Retinal pigment epithelial cell (primary cell): ENCODE data around the gene ZNF511.
A peak's percentile ranks its signal among the peaks of the same experiment; 100 is the strongest.

Source experiments
- DNase-seq: peaks from one replicate; pipeline ENCODE4 v3.0.0-alpha.2; 2010; ENCODE audit warnings: low read depth
- H3K4me3 ChIP-seq: 2 replicates; pipeline ENCODE4 v1.5.1; 2011; ENCODE audit warnings: mild to moderate bottlenecking, low read length, control low read depth, moderate library complexity
- TF ChIP-seq, protein P1 (sequence below): conservative IDR thresholded peaks from 2 replicates; pipeline ENCODE4 v1.5.1; 2011; ENCODE audit warnings: low read depth, low read length, control low read depth, inconsistent platforms

The ZNF511 gene

DNA sequence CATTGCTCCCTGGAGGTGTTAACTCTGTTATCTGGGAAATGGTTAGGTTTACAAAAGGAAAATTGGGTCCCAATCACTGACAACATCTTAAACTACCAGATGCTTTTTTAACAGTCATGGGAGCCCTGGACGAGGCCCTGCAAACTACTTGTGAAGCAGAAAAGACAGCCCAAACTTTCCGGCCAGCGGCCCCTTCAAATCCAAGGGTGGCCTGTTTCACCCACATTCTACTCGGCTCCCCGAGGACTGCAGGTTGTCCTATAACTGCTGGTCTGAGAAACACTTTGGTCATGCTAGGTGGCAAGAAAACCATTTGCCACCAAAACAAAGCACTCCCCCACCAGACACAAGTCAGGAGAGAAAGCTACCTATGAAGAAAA, 2.6 kb upstream of the ZNF511 start:
- TF ChIP-seq, protein P1, sequence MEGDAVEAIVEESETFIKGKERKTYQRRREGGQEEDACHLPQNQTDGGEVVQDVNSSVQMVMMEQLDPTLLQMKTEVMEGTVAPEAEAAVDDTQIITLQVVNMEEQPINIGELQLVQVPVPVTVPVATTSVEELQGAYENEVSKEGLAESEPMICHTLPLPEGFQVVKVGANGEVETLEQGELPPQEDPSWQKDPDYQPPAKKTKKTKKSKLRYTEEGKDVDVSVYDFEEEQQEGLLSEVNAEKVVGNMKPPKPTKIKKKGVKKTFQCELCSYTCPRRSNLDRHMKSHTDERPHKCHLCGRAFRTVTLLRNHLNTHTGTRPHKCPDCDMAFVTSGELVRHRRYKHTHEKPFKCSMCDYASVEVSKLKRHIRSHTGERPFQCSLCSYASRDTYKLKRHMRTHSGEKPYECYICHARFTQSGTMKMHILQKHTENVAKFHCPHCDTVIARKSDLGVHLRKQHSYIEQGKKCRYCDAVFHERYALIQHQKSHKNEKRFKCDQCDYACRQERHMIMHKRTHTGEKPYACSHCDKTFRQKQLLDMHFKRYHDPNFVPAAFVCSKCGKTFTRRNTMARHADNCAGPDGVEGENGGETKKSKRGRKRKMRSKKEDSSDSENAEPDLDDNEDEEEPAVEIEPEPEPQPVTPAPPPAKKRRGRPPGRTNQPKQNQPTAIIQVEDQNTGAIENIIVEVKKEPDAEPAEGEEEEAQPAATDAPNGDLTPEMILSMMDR = no peak
- DNase-seq = no peak
- H3K4me3 ChIP-seq = no peak overlapping the region

DNA sequence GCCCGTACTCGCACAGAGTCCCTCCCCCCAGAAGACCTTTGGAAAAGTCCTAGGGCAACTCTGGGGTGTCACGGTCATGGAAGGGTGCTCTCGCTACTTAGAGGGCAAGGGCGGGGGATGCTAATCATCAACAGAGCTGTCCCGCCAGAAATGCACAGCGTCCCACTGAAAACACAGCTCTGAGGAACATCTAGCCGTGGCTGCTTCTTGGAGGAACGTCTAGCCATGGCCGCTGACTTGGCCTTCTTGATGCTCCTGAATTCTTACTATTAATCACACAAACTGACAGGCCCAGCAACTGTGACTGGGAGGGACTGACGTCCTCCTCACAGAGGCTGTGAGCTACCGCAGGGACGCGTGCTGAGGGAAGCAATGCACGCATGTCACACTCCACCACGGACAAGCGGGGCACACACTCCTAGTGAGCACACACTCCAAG, 1.8 kb upstream of the ZNF511 start:
- DNase-seq = no peak
- no peak overlapping the region for H3K4me3 ChIP-seq
- TF ChIP-seq, protein P1 = no peak

DNA sequence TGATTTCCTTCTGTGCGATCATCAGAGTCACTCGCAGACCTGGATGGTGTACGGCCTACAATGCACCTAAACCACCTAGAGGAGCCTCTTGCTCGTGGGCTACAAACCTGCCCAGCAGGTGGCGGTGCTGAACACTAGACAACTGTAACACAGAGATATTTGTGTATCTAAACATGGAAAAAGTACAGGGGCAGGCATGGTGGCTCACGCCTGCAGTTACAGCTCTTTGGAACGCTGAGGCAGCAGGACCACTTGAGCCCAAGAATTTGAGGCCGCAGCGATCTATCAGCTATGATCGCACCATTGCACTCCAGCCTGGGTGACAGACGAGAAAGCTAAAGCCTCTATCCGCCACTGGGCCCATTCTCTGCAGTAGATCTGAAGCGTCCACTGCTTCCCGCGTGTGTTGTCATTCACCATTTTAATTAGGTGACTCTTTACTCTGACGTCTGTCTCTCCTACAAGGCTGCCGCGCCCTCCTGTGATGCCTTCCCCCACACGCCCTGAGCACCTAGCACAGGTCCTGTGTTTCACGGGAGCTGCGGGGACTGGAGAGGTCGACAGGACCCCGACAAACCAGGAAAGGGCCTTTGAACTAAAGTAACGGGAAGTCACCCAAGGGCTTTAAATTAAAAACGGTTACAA, 816 bp upstream of the ZNF511 start:
- no peak for DNase-seq
- TF ChIP-seq, protein P1 = peak; percentile 93

DNA sequence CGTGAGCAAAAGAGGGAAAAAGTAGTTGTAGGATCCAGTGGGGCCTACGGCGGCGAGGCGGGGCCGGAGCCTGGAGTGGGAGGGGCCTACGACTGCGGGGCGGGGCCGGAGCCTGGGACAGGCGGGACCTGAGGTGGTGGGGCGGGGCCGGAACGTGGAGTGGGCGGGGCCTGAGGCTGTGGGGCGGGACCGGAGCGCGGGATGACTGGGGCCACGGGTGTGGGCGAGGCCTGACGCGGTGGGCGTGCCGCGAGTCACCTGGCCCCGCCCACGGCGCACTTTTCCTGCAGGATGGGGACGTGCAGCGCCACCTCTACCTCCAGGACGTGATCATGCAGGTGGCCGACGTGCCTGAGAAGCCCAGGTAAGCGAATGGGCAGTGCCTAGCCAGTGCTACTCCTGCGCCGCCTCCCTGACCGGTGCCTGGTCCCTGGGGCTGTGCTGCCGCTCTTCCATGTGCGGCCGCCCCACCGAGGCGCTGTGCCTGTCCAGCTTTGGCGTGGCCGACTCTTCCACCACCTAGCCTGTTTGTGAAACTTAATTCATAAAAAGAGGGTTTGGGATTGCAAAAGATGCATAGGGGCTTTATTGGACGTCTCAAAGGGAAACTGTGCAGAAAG, 496 bp downstream of the ZNF511 start:
- no peak for DNase-seq
- H3K4me3 ChIP-seq = peak overlapping the region; percentile 73
- TF ChIP-seq, protein P1 = no peak

More for the DNA sequence above, 816 bp upstream of the ZNF511 start:
- peak overlapping the region; percentile 73 for H3K4me3 ChIP-seq

DNA sequence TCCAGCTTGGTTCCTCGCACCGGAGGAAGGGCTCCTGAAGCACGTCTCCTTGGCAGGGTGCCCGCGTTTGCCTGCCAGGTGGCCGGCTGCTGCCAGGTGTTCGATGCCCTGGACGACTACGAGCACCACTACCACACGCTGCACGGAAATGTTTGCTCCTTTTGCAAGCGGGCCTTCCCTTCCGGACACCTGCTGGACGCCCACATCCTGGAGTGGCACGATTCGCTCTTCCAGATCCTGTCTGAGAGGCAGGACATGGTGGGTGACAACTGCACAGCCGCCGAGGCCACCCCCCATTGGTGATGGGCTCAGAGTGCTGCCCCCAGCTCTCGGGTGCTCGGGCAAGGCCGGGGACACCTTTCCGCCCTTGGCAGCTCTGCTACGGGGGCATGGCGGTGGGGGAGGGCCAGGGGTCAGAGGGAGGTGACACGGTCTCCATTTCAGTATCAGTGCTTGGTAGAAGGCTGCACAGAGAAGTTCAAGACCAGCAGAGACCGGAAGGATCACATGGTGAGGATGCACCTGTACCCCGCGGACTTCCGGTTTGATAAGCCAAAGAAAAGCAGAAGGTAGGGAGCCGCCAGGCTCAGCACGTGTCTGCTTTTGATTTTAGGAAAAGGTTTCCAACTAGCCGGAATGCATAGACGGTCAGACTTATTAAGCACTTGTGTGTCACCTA, 1.1 kb downstream of the ZNF511 start:
- no peak for DNase-seq
- TF ChIP-seq, protein P1 = no peak
- H3K4me3 ChIP-seq = no peak overlapping the region

DNA sequence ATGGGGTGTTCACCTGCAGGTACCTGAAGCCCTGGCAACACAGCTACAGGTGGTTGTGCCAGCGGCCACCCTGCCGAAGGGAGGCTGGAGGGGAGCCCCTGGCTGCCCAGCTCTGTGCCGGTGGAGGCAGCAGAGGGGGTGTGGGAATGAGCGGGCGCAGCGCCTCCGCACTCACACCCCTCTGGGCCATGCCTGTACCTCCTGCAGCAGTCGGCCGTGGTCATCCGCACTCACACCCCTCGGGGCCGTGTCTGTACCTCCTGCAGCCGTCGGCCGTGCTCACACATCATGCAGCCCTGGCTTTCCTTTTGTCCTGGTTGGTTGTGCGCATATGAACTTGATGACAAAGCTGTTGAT, 1.7 kb downstream of the ZNF511 start:
- no peak overlapping the region for H3K4me3 ChIP-seq
- no peak for DNase-seq
- TF ChIP-seq, protein P1 = no peak
